Stimulated activated CD8-positive, alpha-beta memory T cell treated with anti-CD3 and anti-CD28 coated beads, Interleukin-4, amount 100 ng/mL, for 48 hours (primary cell): ENCODE data around the gene DPP10.
"Not testable (repeated sequence)": the region's sequence is repeated elsewhere in the genome, so short reads cannot be mapped to it uniquely, and the experiment has no call there.

Experiments
- DNase-seq: peaks from one replicate; pipeline ENCODE4 v3.0.0-alpha.2; 2020

The DPP10 gene

GRCh38 chr2:114843963-114844362, 401.5 kb downstream of the DPP10 start:
- DNase-seq, result no peak

GRCh38 chr2:114857196-114857595, 414.8 kb downstream of the DPP10 start:
- no peak for DNase-seq

- no peak for DNase-seq
Observed at GRCh38 chr2:114859726-114860510, 417.5 kb downstream of the DPP10 start.

GRCh38 chr2:114862243-114862642, 419.8 kb downstream of the DPP10 start:
- DNase-seq, result no peak

GRCh38 chr2:114864901-114865300, 422.5 kb downstream of the DPP10 start:
- no peak for DNase-seq

GRCh38 chr2:114880046-114880445, 437.6 kb downstream of the DPP10 start:
- no peak for DNase-seq

GRCh38 chr2:114919985-114920384, 477.5 kb downstream of the DPP10 start:
- DNase-seq, result no peak

GRCh38 chr2:114922076-114922475, 479.6 kb downstream of the DPP10 start:
- no peak for DNase-seq

GRCh38 chr2:114925296-114926255, 483.1 kb downstream of the DPP10 start:
- no peak for DNase-seq

GRCh38 chr2:114926303-114926702, 483.9 kb downstream of the DPP10 start:
- DNase-seq, result no peak

GRCh38 chr2:114929225-114929624, 486.8 kb downstream of the DPP10 start:
- DNase-seq, result no peak

- DNase-seq, result no peak
Observed at GRCh38 chr2:114933671-114934241, 491.3 kb downstream of the DPP10 start.

GRCh38 chr2:114935031-114935430, 492.6 kb downstream of the DPP10 start:
- no peak for DNase-seq

- no peak for DNase-seq
Observed at GRCh38 chr2:114937366-114937930, 495.0 kb downstream of the DPP10 start.

GRCh38 chr2:114940785-114941458, 498.5 kb downstream of the DPP10 start:
- no peak for DNase-seq

- no peak for DNase-seq
Observed at GRCh38 chr2:114949228-114949804, 506.9 kb downstream of the DPP10 start.

- DNase-seq, result no peak
Observed at GRCh38 chr2:114960389-114960788, 517.9 kb downstream of the DPP10 start.

- no peak for DNase-seq
Observed at GRCh38 chr2:114962532-114962931, 520.1 kb downstream of the DPP10 start.

GRCh38 chr2:114968748-114969400, 526.4 kb downstream of the DPP10 start:
- DNase-seq, result no peak

GRCh38 chr2:115004321-115004720, 561.9 kb downstream of the DPP10 start:
- not testable (repeated sequence) for DNase-seq

GRCh38 chr2:115011721-115012120, 569.3 kb downstream of the DPP10 start:
- DNase-seq, result no peak

GRCh38 chr2:115022013-115022412, 579.6 kb downstream of the DPP10 start:
- DNase-seq, result not testable (repeated sequence)
